Ecto neural progenitor cell (in vitro differentiated cells): ENCODE data around the gene CTSD.

Source experiments
- DNase-seq: peaks from one replicate; pipeline ENCODE4 v3.0.0-alpha.2; 2018; ENCODE audit warnings: low spot score

CTSD gene

DNA sequence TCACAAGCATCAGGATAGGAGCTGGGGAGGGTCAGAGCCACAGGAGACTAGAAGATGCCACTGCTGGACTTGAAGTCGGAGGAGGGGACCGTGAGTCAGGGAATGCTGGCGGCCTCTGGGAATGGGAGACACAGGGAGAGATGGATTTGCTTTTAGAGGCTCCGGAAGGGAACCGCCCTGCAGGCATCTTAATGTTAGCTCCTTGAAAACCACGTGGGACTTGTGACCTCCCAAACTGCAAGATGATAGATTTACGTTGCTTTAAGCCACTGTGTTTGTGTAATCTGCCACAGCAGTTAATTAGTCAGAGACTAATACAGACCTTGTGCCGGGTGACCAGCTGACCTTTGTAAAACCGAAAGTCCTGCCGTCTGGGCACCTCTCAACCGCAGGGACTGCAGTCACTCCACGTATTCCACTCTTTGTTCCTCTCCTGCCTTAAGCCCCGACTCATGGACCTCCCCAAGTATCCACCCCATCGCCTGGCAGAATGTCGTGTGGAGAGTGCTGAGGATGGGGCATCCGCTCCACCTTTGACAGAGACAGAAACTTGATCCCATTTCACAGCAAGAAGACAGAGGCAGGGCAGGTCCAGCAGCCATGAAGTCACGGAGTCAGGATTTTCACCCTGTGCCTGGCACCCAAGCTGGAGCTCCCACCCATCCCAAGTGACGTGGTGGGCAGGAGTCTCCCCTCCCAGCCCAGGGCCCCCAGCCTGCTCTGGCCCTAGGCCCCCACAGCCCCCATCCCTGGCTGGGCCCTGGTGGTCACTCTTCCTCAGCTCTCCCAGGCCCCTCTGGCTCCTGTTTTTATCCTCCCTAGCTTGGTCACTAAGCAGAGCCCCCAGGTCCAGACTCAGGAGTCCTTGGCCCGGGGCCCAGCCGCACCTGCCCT, 19.4 kb upstream of the CTSD start:
- no peak for DNase-seq

DNA sequence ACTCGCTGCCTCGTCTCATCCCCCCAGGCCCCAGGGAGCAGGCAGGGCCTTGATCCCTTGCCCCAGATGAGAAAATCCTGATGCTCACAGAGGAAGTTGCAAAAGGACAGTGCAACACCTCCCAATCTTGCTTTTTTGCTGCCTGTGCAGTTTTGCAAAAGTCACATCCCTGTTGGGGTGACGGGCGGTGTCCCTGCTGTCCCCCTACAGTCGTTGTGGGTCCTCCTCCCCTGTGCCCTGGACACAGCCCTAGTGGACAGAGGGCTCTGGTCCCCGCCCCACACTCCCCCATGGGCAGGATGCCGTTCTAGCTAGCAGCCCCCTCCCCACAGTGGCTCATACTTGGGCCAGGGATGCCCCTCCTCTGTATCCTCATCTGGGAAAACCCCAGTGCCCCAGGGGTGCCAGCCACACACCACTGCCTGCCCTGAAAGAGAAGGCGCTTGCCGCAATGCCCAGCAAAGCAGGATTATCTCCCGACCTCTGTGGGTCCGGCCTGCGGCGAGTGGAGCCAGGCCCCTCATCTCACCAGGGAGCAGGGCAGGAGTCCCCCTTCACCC, 18.4 kb upstream of the CTSD start:
- DNase-seq, result no peak

DNA sequence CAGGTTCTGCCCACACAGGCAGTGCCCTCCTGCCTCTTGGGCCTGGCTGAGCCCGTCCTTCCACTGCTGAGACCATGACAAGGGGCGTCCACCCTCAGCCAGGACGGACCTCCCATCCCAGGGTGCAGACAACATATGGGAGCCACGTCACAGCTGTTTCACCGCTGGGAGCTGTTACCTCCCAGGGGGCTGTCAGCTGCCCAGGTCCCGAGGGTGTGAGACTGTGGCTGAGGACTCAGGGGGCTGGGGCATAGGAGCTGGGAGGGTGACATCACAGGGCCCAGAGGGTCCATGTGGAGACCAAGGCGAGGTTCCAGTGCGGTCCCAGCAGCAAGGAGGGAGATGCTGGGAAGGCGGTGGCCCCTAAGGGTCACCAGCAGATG, 17.9 kb upstream of the CTSD start:
- DNase-seq, result no peak

DNA sequence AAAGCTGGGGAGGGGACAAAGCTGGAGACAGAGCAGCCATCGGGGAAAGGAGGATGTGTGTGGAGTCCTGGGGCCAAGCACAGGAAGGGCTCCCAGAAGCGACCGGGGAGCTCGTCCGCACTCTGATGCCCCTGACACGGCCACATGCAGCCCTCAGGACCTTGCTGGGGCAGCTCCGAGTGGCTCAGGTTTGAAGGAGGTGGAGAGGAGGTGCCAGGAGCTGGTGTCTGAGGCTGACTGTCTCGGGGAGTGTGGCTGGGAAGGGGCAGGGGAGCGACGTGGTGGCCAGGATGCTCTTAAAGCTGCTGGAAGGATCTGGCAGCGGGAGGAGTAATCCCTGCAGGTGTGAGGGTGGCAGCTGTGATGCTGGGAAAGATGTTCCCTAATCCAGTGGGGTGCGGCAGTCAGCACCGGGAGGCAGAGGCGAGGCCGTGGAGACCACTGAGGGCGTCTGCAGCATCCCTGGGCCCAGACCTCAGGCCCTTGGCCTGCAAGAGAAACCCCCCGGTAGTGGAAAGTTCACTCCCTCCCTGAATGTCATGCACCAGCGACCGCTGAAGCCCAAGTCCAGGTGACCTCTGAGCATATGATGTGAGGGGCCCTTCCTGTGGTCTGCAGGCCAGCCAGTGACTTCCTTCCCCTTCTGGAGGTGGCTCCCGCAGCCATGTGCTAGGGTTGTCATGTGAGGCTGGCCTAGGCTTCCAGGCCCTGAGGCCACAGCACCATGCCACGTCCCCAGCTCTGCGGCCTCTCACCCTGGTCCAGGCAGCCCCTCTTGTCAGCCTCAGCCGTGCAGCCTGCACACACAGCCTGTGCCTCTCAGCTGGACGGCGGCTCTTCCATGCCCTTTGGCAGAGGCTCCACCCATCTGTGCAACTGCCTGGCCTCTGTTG, 17.2 kb upstream of the CTSD start:
- DNase-seq, result peak; percentile 47

GRCh38 chr11:1779806-1780699, 16.3 kb upstream of the CTSD start:
- peak; percentile 44 for DNase-seq

DNA sequence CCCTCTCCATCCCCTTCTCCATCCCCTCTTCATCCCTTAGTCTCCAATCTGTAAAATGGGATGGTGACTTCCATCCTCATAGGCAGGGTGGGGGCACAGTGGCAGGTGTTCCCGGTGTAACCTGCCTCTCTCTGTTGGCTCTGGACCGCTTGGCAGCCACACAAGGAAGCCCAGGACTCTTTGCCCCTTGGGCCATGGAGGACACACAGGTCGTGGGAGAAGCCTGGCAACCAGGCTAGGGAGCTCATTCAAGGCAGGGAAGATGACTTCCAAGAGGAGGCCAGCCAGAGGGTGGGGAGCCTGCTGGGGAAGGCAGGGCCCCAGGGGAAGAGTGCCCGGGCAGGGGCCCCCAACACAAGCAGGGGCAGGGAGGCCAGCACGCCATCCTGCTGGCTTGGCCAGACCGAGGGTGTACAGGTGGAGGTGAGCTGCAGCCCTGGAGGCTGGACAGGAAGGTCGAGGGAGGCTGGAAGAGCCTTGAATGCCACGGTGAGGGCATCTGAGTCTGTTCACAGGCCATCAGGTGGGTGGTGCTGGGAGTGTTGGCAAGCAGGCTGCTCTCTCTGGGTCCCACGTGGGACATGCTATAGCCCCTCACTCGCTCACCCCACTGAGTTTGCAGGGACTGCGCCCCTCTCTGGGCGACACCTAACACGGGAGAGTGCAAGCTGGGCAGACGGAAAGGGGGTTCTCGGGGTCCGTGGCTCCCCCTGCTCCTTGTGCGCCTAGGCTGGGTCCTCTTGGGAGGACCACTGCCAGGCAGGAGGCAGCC, 15.5 kb upstream of the CTSD start:
- peak; percentile 42 for DNase-seq

GRCh38 chr11:1778141-1778911, 14.6 kb upstream of the CTSD start:
- DNase-seq, result peak; percentile 44

DNA sequence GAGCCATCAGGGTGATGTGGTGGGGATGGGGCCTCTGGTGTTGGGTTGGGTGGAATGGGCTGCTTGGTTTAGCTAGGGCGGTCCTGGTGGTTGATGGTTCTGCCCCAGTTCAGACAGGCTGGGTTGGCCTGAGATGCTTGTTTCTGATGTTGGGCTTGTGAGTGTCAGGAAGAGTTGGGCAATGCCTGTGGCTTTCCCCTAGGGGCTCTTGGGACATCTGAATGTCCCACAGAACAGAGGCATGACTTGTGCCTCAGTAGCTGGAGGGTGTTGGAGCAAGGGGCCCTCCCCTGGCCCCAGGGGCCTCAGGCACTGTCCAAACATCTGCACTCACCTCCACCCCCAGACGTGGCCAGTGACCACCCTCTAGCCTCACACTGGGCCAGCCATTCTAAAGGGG, 14.0 kb upstream of the CTSD start:
- no peak for DNase-seq

DNA sequence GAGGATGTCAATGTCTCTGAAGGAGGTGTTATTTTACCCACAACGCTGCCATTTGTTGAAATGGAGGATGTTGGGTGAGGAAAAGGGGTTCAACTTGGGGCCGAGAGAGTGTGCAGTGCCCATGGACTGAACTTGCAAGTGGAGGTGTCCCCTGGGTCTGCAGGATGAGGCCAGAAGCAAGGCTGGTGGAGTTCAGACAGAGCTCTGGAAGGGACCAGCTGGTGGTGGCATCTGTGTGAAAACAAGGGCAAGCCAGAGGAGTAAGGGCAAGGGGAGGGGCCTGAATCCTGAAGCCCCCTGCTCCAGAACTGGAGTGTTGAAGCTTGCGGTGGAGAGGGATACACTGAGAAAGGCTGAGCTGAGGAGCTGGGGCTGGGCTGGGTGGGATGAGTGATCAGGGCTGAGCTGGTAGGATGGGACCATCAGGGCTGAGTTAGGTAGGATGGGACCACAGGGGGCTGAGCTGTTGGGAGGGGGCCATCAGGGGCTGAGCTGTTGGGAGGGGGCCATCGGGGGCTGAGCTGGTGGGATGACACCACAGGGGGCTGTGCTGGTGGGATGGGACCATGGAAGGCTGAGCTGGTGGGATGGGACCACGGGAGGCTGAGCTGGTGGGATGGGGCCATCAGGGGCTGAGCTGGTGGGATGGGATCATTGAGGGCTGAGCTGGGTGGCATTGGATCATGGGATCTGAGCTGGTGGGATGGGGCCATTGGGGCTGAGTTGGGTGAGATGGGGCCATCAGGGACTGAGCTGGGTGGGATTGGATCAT, 13.4 kb upstream of the CTSD start:
- DNase-seq, result no peak

- no peak for DNase-seq
Measured at GRCh38 chr11:1776331-1776851, 12.7 kb upstream of the CTSD start.

- DNase-seq, result no peak
Measured at GRCh38 chr11:1774886-1775285, 11.2 kb upstream of the CTSD start.

DNA sequence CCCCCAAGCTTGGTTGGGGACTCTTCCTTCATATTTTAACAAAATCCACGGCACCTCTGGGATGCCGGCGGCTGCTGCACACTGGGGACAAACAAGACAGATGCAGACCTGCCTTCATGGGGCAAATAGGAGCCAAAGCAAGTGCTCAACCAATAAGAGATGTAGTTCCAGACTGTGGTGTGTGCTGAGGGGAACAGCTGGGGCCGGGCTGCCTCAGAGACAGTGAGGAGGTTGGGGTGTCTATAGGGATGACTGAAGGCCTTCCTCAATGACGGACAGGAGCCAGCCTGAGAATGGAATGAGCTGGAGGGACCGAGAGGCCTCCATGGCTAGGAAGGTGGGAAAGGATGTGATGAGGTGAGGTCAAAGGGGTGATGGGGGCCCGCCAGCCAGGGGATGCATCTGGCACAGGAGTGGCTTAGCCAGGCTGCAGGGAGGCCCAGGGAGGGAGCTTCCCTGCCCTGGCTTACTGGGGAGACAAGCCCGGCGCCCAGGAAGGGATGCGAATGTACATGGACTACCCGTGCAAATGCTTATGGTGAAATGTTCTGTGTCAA, 10.3 kb upstream of the CTSD start:
- no peak for DNase-seq

DNA sequence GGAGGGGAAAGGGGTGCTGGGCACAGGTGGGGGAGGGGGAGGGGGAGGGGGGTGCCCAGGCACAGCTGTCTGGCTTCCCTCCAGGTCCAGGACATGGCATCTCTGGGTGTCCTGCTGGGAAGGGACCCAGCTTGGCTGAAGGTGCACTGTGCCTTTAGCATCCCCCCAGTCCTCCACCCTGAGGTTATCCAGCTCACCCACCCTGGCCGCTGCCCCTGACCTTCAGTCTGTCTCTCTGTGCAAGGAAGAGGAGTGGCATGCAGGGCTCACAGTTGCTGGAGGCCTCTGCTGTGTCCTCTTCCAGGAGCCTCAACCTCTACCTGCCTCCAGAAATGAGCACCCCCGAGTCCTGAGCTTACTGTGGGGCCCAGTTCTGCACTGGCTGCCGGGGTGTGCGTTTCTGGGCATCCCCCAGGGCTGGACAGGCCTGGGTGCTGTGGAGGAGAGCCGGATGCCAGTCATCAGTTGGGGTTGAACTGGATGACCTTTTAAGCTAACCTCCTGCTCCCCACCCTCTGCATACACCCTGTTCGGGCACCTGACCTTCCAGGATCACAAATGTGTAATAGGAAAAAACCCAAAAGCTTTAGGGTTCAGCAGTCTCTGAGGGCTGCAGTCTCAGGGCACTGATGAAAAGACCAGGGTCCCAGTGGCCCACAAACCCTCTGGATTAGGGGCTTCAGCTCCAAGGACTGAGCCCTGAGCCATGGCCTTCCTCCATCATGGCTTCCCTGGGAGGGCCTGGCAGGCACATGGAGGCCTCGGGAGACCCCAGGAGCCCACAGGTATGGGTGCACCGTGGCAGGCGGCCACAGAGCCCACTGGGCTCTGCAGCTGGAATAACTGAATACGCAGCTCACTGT, 9.6 kb upstream of the CTSD start:
- no peak for DNase-seq

DNA sequence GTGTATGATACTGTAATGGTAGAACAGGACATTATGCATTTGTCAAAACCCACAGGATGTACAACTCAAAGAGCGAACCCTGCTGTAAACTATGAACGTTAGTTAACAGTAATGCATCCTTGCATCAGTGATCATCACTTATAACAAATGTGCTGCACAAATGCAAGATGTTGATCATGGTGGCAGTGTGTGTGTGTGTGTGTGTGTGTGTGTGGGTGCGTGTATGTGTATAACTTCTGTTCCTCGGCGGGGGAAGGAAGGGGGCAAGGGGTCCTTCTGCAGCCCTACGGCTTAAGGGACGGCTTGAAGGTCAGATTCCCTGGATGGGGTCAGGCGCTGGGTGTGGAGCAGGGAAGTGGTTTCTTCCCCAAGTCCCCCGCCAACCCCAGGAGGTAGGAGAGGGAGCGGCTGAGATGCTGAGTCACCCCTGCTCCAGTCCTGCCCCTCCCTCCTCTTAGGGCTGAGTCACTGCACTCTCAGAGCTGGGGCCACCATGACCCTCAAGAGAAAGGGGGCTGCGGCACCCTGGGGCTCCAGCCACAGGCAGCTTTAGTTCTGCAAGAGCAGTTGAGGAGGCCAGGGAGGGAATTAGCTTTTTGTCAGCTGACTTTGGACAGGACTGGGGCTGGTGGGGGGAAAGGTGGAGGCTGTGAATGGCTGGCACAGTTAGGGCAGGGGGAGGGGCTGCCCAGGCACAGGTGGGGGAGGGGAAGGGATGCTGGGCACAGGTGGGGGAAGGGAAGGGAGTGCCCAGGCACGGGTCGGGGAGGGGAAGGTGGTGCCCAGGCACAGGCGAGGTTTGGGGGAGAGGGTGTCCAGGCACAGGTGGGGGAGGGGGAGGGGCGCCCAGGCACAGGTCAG, 8.8 kb upstream of the CTSD start:
- DNase-seq, result no peak

- DNase-seq, result no peak
Measured at GRCh38 chr11:1771700-1772099, 8.0 kb upstream of the CTSD start.

GRCh38 chr11:1771273-1771672, 7.5 kb upstream of the CTSD start:
- DNase-seq, result no peak

DNA sequence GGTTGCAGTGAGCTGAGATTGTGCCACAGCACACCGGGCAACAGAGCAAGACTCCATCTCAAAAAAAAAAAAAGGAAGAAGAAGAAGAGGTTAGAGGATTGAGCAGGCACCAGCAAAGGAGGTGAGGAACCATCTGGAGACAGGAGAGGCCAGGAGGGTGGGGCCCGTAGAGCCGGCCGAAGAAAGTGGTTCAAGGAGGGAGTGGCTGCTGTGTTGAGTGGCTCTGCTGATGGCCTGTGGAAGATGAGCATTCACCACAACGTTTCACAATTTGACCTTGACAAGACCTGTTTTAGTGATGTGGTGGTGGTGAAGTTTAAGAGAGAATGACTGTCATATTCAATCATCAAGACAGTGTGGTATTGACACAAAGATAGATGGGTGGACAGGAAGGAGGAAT, 6.8 kb upstream of the CTSD start:
- DNase-seq, result no peak
